SK-N-SH (cell line): ENCODE results near the gene ARL8A.

ENCODE experiments used
- JUND ChIP-seq: IDR thresholded peaks from 2 replicates; pipeline ENCODE4 v1.4.0; 2012
- POLR2AphosphoS5 ChIP-seq: IDR thresholded peaks from 2 replicates; pipeline ENCODE4 v1.6.1; 2012; ENCODE audit warnings: low read depth, low read length
- SMC3 ChIP-seq: IDR thresholded peaks from 2 replicates; pipeline ENCODE4 v1.6.1; 2012; ENCODE audit warnings: low read depth, low read length, improper control_type of control experiment
- TF ChIP-seq, protein P1 (sequence below): fragments of 200-600 bp; sonication (generic); IDR thresholded peaks from 2 replicates; pipeline ENCODE4 v1.6.1; 2017; ENCODE audit warnings: antibody characterized with exemption, mild to moderate bottlenecking, moderate library complexity
- TF ChIP-seq, protein P2 (sequence below): IDR thresholded peaks from 2 replicates; pipeline ENCODE4 v1.6.1; 2012; ENCODE audit warnings: mild to moderate bottlenecking, low read depth, low read length, moderate library complexity
- TF ChIP-seq, protein P3 (sequence below): IDR thresholded peaks from 2 replicates; pipeline ENCODE4 v1.4.0; 2012; ENCODE audit warnings: low read depth

DNA sequence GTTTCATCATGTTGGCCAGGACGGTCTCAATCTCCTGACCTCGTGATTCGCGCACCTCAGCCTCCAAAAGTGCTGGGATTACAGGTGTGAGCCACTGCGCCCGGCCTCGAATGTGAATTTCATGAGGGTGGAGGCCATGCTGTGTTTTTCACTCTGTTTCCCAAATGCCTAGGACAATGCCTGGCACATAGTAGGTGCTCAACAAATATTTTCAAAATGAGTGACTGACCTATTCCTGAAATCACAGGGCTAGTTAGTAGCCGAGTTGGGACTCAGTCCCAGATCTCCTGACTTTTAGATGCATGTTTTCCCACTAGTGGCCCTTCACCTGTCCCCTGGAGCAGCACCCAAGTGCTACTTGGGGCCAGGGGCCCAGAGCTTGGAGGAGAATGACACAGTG is 28.2 kb downstream of the ARL8A start:
- TF ChIP-seq, protein P1, sequence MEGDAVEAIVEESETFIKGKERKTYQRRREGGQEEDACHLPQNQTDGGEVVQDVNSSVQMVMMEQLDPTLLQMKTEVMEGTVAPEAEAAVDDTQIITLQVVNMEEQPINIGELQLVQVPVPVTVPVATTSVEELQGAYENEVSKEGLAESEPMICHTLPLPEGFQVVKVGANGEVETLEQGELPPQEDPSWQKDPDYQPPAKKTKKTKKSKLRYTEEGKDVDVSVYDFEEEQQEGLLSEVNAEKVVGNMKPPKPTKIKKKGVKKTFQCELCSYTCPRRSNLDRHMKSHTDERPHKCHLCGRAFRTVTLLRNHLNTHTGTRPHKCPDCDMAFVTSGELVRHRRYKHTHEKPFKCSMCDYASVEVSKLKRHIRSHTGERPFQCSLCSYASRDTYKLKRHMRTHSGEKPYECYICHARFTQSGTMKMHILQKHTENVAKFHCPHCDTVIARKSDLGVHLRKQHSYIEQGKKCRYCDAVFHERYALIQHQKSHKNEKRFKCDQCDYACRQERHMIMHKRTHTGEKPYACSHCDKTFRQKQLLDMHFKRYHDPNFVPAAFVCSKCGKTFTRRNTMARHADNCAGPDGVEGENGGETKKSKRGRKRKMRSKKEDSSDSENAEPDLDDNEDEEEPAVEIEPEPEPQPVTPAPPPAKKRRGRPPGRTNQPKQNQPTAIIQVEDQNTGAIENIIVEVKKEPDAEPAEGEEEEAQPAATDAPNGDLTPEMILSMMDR, result no peak
- TF ChIP-seq, protein P2, sequence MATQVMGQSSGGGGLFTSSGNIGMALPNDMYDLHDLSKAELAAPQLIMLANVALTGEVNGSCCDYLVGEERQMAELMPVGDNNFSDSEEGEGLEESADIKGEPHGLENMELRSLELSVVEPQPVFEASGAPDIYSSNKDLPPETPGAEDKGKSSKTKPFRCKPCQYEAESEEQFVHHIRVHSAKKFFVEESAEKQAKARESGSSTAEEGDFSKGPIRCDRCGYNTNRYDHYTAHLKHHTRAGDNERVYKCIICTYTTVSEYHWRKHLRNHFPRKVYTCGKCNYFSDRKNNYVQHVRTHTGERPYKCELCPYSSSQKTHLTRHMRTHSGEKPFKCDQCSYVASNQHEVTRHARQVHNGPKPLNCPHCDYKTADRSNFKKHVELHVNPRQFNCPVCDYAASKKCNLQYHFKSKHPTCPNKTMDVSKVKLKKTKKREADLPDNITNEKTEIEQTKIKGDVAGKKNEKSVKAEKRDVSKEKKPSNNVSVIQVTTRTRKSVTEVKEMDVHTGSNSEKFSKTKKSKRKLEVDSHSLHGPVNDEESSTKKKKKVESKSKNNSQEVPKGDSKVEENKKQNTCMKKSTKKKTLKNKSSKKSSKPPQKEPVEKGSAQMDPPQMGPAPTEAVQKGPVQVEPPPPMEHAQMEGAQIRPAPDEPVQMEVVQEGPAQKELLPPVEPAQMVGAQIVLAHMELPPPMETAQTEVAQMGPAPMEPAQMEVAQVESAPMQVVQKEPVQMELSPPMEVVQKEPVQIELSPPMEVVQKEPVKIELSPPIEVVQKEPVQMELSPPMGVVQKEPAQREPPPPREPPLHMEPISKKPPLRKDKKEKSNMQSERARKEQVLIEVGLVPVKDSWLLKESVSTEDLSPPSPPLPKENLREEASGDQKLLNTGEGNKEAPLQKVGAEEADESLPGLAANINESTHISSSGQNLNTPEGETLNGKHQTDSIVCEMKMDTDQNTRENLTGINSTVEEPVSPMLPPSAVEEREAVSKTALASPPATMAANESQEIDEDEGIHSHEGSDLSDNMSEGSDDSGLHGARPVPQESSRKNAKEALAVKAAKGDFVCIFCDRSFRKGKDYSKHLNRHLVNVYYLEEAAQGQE, result no peak
- TF ChIP-seq SMC3, result no peak
- TF ChIP-seq JUND, result no peak
- TF ChIP-seq, protein P3, sequence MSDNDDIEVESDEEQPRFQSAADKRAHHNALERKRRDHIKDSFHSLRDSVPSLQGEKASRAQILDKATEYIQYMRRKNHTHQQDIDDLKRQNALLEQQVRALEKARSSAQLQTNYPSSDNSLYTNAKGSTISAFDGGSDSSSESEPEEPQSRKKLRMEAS, result no peak
- TF ChIP-seq POLR2AphosphoS5, result no peak
